GM18526 (cell line): ENCODE data around the gene TFAM.

ENCODE experiments used
- POLR2A ChIP-seq: IDR thresholded peaks from 3 replicates; pipeline ENCODE4 v1.6.1; 2011; ENCODE audit not compliant: insufficient read length; ENCODE audit errors: extremely low read depth

TFAM gene

DNA sequence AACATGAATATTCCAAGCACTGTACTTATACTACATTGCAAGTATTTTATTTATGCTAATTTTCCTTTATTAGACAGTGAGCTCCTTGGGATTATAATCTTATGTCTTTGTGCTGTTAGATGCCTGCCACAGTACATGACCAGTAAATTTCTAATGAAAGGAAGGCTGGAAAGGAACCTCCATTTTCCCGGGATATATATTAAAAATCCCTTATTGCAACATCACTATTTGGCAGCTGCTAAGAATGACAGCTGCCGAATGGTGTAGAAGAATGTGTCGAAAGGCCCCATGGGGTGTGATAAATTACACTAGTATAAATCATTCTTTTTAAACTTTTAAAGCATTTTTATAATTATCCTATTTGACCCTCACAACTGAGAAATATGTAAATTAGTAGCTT is 59.1 kb downstream of the TFAM start:
- TF ChIP-seq POLR2A, result no peak

DNA sequence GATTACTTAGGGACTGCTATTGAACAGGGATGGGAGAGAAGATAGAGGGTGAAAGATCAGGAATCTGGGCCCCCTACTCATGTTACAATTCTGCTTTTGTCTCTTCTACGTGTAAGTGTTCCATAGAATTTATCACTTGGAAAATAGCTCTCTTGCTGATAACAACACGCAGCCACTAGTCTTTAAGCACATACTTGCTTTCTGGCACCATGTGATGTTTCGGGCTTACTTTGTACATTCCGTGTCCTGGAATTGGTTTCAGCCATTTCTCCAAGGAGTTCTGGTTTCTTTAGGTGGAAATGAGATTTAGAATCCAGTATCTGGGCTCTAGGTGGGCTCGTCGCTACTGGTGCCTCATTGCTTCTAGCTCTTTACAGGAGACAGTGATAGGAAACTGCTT is 59.7 kb downstream of the TFAM start:
- no peak for TF ChIP-seq POLR2A

DNA sequence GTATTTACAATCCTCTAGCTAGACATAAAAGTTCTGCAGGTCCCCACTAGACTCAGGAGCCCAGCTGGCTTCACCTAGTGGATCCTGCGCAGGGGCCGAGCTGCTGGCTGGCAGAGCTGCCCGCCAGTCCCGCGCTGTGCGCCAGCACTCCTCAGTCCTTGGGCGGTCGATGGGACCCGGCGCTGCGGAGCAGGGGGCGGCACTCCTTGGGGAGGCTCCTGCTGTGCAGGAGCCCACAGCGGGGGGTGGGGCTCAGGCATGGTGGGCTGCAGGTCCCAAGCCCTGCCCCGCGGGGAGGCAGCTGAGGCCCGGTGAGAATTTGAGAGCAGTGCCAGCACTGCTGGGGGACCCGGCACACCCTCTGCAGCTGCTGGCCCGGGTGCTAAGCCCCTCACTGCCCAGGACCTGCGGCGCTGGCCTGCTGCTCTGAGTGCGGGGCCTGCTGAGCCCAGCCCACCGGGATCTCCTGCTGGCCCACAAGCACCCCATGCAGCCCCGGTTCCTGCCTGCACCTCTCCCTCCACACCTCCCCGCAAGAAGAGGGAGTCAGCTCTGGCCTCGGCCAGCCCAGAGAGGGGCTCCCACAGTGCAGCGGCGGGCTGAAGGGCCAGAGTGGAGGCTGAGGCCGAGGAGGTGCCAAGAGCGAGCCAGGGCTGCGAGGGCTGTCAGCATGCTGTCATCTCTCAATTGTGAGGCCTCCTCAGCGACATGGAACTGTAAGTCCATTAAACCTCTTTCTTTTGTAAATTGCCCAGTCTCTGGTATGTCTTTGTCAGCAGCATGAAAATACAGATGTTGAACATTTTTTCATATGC is 63.1 kb downstream of the TFAM start:
- TF ChIP-seq POLR2A, result no peak
